Measurements from ENCODE around the gene TBX6.
"Not testable (repeated sequence)": the region's sequence is repeated elsewhere in the genome, so short reads cannot be mapped to it uniquely, and the experiment has no call there.

The TBX6 gene

GRCh38 chr16:30131869-30132475, 40.2 kb upstream of the TBX6 start:
- DNase-seq (ENCODE audit: low read depth): no peak
- no peak overlapping the region for H3K4me3 ChIP-seq (ENCODE audit: low read depth, low read length)
- TF ChIP-seq, protein P1, sequence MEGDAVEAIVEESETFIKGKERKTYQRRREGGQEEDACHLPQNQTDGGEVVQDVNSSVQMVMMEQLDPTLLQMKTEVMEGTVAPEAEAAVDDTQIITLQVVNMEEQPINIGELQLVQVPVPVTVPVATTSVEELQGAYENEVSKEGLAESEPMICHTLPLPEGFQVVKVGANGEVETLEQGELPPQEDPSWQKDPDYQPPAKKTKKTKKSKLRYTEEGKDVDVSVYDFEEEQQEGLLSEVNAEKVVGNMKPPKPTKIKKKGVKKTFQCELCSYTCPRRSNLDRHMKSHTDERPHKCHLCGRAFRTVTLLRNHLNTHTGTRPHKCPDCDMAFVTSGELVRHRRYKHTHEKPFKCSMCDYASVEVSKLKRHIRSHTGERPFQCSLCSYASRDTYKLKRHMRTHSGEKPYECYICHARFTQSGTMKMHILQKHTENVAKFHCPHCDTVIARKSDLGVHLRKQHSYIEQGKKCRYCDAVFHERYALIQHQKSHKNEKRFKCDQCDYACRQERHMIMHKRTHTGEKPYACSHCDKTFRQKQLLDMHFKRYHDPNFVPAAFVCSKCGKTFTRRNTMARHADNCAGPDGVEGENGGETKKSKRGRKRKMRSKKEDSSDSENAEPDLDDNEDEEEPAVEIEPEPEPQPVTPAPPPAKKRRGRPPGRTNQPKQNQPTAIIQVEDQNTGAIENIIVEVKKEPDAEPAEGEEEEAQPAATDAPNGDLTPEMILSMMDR (IDR thresholded peaks at IDR 0.05; ENCODE audit: insufficient read depth, low read depth, low read length, missing control alignments): no peak

- no peak overlapping the region for H3K4me3 ChIP-seq (ENCODE audit: low read depth, low read length)
- no peak for DNase-seq (ENCODE audit: low read depth)
- TF ChIP-seq, protein P1 (IDR thresholded peaks at IDR 0.05; ENCODE audit: insufficient read depth, low read depth, low read length, missing control alignments): no peak
These were observed 36.3 kb upstream of the TBX6 start for GRCh38 chr16:30127993-30128392.

DNA sequence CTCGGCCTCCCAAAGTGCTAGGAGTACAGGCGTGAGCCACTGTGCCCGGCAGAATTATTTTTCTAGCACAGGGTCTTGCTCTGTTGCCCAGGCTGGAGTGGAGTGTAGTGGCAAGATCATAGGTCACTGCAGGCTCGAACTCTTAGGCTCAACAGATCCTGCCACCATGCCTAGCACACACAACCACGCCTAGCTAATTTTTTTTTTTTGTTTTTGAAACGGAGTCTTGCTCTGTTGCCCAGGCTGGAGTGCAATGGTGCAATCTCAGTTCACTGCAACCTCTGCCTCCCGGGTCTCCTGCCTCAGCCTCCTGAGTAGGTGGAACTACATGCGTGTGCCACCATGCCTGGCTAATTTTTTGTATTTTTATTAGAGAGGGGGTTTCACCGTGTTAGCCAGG, 34.0 kb upstream of the TBX6 start:
- H3K4me3 ChIP-seq (ENCODE audit: low read depth, low read length); DNase-seq (ENCODE audit: low read depth): not testable (repeated sequence)

GRCh38 chr16:30124985-30125379, 33.3 kb upstream of the TBX6 start:
- H3K4me3 ChIP-seq (ENCODE audit: low read depth, low read length): no peak overlapping the region
- no peak for DNase-seq (ENCODE audit: low read depth)
- TF ChIP-seq, protein P1 (IDR thresholded peaks at IDR 0.05; ENCODE audit: insufficient read depth, low read depth, low read length, missing control alignments): no peak

DNA sequence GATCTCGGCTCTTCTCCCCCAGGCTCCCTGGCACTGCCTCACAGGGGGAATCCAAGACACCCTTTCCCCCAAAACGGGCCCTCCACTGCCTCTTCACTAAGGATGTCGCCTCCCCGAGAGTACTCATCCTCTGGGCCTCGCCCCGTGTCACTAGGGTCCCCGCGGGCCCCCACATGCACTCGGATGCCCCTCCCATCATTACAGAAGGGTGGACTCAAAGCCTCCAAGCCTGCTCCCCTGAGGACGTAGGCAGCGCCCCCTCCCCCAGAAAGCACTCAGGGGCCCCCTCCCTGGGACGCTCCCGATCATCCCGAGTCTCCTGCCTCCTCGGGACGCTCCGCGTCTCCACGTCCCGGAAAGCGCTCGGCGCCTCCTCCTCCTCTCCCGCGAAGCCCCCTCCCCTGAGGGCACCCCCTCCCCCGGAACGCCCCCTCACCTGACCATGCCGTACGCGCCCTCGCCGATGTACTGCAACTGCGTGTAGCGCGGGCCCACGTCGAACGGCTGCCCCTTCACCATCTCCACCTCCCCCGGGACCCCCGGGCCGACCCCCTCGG, 31.0 kb upstream of the TBX6 start:
- peak overlapping the region; percentile 91 for H3K4me3 ChIP-seq (ENCODE audit: low read depth, low read length)
- DNase-seq (ENCODE audit: low read depth): no peak
- TF ChIP-seq, protein P1 (IDR thresholded peaks at IDR 0.05; ENCODE audit: insufficient read depth, low read depth, low read length, missing control alignments): no peak

DNA sequence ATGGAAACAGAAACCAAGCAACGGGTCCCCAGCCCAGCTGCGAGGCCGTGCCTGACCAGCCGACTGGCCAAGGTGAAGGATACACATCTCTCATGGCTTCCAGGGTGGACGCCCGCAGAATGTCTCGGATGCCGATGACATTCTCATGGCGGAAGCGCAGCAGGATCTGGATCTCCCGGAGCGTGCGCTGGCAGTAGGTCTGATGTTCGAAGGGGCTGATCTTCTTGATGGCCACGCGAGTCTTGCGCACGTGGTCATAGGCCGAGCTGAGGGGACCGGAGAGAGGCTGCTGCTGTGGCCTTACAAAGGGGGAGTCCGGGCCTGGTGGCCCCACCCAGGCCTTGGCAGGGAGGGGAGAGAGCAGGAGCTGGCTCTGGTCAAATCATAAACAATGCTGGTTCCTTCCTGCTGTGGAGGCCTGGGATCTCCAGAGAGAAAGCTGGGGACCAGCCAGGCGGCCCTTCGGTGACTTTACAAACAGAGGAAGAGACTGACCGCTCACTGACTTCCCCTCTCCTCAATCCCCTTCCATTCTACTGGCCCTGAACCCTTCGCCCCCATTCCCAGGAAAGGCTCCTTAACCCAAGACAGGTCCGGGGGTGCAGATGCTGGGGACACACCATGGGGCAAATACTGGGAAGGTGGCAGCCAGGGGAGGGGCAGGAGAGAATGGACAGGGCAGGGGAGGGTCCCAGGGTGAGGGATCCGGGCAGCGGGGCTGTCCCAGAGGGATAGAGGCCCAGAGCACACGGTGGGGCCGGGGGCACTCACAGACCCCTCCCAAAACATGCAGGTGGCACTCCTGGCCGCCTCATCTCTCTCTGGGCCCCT, 30.2 kb upstream of the TBX6 start:
- H3K4me3 ChIP-seq (ENCODE audit: low read depth, low read length): peak overlapping the region; percentile 91
- DNase-seq (ENCODE audit: low read depth): no peak
- TF ChIP-seq, protein P1 (IDR thresholded peaks at IDR 0.05; ENCODE audit: insufficient read depth, low read depth, low read length, missing control alignments): no peak

- TF ChIP-seq, protein P1 (IDR thresholded peaks at IDR 0.05; ENCODE audit: insufficient read depth, low read depth, low read length, missing control alignments): no peak
These were observed 28.8 kb upstream of the TBX6 start for GRCh38 chr16:30120340-30121105.

More at GRCh38 chr16:30120340-30121105, 28.8 kb upstream of the TBX6 start:
- DNase-seq (ENCODE audit: low read depth): no peak
- H3K4me3 ChIP-seq (ENCODE audit: low read depth, low read length): no peak overlapping the region

Measured in GM12865 (cell line).